ENCODE measurements around the gene SENP7.
"Not testable (repeated sequence)": the region's sequence is repeated elsewhere in the genome, so short reads cannot be mapped to it uniquely, and the experiment has no call there.

Gene SENP7

DNA sequence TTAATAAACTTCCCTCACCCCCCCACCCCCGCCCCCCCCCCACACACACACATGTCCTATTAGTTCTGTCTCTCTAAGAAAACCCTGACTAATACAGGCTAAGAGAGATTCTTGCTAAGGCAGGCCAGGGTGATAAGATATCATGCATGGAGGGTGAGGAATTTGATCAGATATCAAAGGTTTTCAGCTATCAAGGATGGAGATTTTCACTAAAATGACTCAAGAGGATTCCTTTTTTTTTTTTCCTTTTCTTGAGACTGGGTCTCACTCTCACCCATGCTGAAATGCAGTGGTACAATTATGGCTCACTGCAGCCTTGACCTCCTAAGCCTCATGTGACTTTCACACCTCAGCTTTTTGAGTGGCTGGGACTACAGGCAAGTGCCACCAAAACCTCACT lies 14.9 kb upstream of the SENP7 start:
- no peak for DNase-seq (ENCODE audit: low spot score)

DNA sequence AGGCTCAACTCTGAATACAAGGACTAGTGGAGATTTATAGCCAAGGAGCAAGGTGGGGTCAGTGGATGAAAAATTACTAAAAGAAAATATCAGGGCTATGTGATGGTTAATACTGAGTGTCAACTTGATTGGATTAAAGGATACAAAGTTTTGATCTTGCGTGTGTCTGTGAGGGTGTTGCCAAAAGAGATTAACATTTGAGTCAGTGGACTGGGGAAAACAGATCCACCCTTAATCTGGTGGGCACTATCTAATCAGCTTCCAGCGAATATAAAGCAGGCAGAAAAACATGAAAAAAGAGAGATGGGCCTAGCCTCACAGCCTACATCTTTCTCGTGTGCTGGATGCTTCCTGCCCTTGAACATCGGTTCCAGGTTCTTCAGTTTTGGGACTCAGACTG lies 14.4 kb upstream of the SENP7 start:
- DNase-seq (ENCODE audit: low spot score): no peak

DNA sequence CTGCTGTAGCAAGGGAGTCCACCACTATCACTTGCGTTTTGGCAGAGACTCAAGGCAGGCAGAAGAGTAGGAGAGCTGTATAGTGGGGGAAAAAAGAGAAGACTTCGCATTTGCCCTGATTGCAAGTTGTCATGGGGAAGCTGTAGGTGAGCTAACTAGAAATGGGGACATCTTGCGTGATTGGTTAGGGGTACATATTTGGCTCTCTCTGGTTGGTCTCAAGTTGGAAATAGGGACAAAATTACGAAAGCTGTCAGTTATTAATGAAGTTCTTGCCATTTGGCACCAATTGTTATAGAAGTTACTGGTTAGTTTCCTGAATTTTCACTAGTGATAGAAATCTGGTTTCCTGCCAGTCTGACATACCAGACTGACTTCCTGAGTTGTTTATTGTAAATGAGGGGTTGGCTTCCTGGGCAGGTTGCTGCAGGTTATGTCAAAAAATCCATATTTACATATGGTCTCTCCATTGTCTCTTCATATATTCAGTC lies 8.2 kb upstream of the SENP7 start:
- DNase-seq (ENCODE audit: low spot score): no peak

DNA sequence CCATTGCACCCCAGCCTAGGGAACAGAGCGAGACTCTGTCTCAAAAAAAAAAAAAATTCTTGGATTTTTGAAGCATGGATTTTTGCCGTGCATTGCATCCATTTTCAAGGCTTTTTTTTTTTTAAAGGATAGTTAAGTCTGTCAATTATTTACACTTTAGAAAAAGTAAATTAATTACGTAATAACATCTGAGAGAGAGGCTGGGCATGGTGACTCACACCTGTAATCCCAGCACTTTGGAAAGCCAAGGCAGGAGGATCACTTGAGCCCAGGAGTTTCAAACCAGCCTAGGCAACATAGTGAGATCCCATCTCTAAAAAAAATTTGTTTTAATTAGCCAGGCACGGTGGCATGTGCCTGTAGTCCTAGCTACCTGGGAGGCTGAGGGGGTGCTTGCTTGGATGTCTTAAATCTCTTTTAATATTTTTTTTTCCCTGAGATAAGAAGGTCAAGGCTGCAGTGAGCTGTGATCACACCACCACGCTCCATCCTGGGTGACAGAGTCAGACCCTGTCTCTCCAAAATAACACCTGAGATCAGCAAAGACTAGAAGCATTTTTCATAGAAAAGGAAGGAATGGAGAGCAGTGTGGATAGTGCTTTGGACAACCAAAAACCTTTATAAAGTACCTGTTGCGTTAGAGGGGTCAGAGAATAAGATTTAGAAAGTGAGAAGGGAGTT lies 6.8 kb upstream of the SENP7 start:
- no peak for DNase-seq (ENCODE audit: low spot score)

DNA sequence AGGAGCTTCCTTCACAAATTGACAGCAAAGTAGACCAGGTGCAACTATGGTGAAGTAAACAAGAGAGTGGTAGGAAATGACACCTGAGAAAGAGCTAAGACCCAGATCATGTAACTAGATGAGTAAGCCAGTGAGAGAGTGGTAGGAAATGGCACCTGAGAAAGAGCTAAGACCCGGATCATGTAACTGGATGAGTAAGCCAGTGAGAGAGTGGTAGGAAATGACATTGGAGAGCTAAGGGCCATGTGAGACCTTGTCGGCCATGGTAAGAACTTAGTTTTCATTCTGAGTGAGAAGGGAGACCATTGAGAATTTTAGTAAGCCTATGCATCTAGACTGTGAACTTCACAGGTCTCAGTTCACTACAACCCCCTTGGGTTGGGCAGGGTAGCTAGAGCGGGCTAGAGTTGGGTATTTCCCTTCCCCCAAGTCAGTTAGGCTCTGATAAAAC lies 5.4 kb upstream of the SENP7 start:
- peak; percentile 52 for DNase-seq (ENCODE audit: low spot score)

DNA sequence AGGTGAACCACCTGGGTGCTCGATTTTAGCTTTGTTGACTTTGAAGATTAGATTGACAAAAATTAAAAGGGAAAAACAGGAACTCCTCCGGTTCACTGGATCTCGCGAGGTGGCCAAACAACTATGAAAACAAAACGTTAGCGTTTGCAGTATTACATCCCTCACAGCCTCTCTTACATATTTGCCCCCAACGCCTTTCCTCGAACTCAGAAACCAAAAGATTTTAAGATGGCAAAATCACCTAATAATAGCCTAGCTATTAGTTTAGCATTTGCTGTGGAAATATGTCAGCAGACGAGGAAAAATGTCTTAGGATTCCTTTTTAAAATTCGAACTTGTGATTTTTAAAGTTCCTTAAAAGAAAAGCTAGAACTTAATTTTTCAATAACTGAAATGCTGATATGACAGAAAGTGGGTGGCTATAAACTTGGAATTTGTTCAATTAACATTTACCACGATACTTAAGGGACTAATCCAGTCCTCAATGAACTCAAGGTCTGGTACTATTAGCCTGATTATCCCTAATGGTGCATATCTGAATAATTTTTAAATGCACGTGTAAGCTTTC lies 491 bp upstream of the SENP7 start:
- peak; percentile 4 for DNase-seq (ENCODE audit: low spot score)

DNA sequence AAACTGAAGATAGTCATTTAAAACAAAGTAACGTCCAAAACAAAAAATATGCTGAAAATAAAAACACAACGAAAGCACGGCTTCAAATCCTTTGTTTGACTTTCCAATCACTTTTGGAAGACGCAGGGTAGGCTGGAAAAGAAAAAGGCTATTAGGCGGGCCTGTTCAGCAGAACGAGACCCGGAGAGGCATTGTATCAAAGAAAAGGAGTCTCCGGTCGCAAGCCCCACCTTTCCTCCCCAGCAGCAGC lies 691 bp downstream of the SENP7 start:
- DNase-seq (ENCODE audit: low spot score): no peak

DNA sequence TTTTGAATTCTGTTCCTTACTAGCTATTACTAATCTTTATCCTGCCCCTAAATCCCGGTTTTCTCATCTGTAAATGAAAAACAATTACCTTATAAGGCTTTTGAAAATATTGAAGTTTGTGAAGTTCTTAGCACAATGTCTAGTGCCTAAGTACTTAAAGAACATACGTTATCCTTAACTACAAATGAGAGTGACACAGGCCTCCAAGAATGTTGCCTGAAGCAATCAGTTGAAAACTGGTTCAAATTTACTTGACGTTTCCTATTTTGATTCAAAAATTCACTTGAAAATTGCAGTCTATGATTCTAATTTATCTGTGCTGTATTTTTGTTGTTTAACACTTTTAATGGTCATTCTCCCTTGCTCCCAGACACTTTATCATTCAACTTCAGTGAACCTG lies 3.2 kb downstream of the SENP7 start:
- DNase-seq (ENCODE audit: low spot score): no peak

DNA sequence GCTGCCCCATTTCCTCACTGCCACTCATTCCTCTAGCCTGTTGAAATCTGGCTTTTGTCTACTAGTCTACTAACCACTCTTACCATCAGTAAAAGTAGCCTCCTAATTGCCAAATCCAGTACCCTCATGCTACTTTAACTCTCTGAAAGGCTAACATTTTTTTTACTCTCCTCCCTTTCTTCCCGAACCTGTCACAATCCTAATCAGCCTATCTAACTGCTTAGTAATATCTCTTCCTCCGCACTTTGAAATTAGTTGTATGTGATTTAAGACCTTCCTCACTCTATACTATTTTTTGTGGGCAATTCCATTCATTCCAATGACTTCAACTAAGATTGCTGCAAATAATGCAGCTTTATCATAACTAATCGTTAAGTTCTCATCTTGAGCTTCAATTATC lies 3.7 kb downstream of the SENP7 start:
- DNase-seq (ENCODE audit: low spot score): no peak

DNA sequence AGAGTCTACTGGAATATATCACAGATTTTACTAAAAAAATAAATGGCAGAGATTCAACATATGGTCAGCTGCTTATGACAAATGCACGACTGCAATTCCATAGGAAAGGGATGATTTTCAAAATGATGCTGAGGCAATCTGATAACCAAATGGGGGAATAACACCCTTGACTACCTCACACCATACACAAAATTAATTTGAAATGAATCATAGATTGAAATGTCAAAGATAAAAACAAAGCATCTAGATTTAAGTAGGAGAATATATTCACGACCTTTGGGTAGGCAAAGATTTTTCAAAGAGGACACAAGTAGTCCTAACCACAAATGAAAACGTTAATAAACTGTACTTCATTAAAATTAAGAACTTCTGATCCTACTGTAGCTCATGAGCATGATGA lies 11.2 kb downstream of the SENP7 start:
- no peak for DNase-seq (ENCODE audit: low spot score)

DNA sequence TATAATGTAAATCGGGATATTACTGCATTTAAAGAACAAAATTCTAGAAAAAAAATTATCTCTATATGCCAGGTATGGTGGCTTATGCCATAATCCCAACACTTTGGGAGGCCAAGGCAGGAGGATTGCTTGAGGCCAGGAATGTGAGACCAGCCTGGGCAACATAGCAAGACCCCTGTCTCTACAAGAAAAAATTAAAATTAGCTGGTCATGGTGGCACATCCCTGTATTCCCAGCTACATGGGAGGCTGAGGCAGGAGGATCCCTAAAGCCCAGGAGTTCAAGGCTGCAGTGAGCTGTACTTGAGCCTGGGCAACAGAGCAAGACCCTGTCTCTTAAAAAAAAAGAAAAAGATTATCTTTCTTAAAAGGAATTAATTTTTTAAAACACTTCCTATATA lies 12.8 kb downstream of the SENP7 start:
- no peak for DNase-seq (ENCODE audit: low spot score)

DNA sequence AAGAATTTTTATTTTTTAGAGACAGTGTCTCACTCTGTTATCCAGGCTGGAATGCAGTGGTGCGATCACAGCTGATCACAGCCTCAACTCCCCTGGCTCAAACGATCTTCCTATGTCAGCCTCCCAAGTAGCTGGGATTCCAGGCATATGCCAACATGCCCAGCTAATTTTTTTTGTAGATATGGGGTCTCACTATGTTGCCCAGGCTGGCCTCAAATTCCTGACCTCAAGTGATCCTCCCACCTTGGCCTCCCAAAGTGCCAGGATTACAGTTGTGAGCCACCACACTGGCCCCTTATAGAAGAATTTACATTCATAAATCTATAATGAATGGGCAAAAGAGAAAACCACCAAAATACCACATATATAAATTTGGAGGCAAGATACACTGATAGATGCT lies 15.2 kb downstream of the SENP7 start:
- no peak for DNase-seq (ENCODE audit: low spot score)

DNA sequence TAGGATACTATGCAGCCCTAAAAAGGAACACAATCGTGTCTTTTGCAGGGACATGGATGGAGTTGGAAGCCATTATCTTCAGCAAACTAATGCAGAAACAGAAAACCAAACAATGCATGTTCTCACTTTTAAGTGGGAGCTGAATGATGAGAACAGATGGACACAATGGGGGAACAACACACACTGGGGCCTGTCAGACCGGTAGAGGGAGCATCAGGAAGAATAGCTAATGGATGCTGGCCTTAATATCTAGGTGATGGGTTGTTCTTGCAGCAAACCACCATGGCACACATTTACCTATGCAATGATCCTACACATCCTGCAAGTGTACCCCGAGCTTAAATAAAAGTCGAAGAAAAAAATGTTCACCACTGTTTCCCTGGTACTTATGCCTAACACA lies 17.5 kb downstream of the SENP7 start:
- DNase-seq (ENCODE audit: low spot score): no peak

DNA sequence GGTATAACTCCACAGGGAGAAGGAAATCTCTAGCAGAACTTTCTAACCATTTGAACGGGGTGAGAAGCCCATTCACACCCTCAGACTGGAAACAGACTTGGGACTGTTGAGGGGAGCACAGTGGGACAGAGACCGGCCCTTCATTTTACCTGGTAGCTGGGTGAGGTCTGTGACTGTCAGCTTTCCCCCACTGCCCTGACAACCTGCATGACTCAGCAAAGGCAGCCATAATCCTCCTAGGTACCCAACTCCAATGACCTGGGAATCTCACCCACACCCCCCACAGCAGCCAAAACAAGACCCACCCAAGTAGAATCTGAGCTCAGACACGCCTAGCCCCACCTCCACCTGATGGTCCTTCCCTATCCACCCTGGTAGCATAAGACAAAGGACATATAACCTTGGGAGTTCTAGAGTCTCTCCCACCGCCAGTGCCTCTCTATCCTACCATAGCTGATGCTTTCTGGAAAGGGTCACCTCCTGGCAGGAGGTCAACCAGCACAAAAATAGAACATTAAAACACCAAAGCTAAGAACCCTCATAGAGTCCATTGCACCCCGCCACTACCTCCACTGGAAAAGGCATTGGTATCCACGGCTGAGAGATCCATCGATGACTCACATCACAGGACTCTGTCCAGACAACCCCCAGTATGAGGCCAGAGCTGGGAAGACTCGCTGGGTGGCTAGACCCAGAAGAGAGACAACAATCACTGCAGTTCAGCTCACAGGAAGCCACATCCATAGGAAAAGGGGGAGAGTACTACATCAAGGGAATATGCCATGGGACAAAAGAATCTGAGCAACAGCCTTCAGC lies 28.0 kb downstream of the SENP7 start:
- DNase-seq (ENCODE audit: low spot score): no peak

DNA sequence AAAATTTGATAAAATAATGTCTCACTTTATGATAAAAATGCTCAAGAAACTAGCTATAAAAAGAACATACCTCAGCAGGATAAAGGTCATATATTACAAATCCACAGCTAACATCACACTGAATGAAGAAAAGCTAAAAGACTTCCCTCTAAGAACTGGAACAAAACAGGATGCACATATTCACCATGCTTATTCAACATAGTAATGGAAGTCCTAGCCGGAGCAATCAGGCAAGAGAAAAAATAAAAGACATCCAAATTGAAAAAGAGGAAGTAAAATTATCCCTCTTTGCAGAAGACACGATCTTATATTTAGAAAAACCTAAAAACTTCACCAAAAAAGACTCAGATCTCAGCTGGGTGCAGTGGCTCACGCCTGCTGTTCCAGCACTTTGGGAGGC lies 34.0 kb downstream of the SENP7 start:
- DNase-seq (ENCODE audit: low spot score): no peak

DNA sequence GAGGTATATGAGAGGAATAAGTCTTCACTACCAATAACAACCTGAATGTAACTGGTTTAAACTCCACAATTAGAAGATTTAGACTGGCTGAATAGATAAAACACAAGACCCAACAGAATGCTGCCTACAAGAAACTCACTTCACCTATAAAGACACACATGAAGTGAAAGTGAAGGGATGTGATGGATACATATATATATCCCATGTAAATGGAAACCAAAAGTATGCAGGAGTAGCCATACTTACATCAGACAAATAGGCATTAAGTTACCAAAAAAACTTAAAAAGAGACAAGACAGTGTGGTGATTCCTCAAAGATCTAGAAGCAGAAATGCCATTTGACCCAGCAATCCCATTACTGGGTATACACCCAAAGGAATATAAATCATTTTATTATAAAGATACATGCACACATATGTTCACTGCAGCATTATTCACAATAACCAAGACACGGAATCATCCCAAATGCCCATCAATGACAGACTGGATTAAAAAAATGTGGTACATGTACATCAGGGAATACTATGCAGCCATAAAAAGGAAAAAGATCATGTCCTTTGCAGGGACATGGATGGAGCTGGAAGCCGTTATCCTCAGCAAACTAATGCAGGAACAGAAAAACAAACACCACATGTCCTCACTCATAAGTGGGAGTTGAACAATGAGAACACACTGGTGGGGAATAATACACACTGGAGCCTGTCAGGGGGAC lies 38.0 kb downstream of the SENP7 start:
- not testable (repeated sequence) for DNase-seq (ENCODE audit: low spot score)

DNA sequence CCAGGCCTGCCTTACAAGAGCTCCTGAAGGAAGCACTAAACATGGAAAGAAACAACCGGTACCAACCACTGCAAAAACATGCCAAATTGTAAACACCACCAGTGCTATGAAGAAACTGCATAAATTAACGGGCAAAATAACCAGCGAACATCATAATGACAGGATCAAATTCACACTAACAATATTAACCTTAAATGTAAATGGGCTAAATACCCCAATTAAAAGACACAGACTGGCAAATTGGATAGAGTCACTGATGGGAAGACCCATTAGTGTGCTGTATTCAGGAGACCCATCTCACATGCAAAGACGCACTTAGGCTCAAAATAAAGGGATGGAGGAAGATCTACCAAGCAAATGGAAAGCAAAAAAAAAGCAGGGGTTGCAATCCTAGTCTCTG lies 44.3 kb downstream of the SENP7 start:
- not testable (repeated sequence) for DNase-seq (ENCODE audit: low spot score)

DNA sequence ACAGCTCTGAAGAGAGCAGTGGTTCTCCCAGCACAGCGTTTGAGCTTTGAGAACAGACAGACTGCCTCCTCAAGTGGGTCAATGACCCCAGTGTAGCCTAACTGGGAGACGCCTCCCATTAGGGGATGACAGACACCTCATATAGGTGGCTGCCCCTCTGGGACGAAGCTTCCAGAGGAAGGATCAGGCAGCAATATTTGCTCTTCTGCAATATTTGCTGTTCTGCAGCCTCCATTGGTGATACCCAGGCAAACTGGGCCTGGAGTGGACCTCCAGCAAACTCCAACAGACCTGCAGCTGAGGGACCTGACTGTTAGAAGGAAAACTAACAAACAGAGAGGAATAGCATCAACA lies 45.7 kb downstream of the SENP7 start:
- DNase-seq (ENCODE audit: low spot score): not testable (repeated sequence)

DNA sequence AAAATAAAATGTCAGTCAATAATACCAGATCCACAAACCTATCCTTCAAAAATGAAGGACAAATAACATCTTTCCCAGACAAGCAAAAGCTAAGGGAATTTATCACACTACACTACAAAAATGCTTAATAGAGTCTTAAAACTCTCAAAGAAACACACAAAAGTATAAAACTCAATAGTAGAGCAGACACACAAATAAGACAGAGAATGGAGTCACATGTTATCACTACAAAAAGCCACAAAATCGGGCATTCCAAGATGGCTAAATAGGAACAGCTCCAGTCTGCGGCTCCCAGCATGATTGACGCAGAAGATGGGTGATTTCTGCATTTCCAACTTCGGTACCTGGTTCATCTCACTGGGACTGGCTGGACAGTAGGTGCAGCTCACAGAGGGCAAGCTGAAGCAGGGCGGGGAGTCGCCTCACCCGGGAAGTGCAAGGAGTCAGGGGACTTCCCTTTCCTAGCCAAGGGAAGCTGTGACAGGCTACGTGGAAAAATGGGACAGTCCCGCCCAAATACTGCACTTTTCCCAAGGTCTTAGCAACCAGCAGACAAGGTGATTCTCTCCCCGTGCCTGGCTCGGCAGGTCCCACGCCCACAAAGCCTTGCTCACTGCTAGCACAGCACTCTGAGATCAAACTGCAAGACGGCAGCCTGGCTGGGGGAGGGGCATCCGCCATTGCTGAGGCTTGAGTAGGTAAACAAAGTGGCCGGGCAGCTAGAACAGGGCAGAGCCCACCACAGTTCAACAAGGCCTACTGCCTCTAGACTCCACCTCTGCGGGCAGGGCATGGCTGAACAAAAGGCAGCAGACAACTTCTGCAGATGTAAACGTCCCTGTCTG lies 46.3 kb downstream of the SENP7 start:
- no peak for DNase-seq (ENCODE audit: low spot score)

DNA sequence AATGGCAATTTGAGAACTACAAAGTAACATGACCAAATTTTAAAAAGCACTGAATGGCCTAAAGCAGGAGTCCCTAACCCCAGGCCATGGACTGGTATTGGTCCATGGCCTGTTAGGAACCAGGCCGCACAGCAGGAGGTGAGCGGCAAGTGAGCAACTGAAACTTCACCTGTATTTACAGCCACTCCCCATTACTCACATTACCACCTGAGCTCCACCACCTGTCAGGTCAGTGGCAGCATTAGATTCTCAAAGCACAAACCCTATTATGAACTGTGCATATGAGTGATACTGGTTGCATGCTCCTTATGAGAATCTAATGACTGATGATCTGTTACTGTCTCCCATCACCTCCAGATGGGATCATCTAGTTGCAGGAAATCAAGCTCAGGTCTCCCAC lies 48.8 kb downstream of the SENP7 start:
- DNase-seq (ENCODE audit: low spot score): no peak

DNA sequence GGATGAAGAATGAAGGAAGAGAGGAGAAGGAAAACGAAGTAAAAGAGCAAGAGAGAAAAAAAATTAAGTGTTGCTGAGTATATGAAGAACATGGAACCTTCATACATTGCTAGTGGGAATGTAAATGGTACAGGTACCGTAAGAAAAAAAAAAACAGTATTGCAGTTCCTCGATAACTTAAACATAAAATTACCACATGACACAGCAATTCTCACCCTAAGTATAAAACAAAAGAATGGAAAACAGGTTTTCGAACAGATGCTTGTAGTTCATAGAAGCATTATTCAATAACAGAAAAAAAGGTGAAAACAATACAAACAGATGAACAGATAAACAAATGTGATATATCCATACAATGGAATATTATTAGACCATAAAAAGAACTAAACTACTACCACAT lies 51.6 kb downstream of the SENP7 start:
- no peak for DNase-seq (ENCODE audit: low spot score)

DNA sequence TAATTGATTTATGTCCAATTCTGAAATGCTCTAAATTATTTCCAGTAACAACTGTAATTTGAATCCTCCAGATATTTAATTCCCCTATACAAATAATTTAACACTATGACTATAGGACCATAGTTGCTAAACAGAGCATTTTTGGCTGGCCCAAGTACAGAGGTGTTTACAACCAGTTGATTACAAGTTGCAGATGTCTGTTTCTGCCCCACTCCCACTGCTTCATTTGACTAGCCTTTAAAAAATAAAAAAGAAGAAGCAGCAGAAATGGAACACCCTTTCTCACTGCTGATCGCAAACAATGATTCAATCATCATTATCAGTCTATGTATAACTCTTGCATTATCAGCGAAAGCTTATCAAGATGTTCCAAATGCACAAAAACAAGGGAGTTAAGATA lies 54.6 kb downstream of the SENP7 start:
- no peak for DNase-seq (ENCODE audit: low spot score)
